GM21786 (cell line): ENCODE results near the gene ZFAND6.

Experiments
- ATAC-seq: cut with Tn5 transposase; IDR thresholded peaks from one replicate; pipeline ENCODE4 v1.9.1; 2021; ENCODE audit not compliant: unreplicated experiment

ZFAND6 gene

GRCh38 chr15:80186597-80186996 is 127.1 kb downstream of the ZFAND6 start:
- no peak for ATAC-seq
